GM21717 (cell line): Measurements from ENCODE around the gene NUP35.

ENCODE experiments used
- ATAC-seq: cut with Tn5 transposase; IDR thresholded peaks from one replicate; pipeline ENCODE4 v1.9.1; 2021; ENCODE audit warnings: mild to moderate bottlenecking, moderate library complexity; ENCODE audit not compliant: unreplicated experiment

Gene NUP35, protein sequence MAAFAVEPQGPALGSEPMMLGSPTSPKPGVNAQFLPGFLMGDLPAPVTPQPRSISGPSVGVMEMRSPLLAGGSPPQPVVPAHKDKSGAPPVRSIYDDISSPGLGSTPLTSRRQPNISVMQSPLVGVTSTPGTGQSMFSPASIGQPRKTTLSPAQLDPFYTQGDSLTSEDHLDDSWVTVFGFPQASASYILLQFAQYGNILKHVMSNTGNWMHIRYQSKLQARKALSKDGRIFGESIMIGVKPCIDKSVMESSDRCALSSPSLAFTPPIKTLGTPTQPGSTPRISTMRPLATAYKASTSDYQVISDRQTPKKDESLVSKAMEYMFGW

DNA sequence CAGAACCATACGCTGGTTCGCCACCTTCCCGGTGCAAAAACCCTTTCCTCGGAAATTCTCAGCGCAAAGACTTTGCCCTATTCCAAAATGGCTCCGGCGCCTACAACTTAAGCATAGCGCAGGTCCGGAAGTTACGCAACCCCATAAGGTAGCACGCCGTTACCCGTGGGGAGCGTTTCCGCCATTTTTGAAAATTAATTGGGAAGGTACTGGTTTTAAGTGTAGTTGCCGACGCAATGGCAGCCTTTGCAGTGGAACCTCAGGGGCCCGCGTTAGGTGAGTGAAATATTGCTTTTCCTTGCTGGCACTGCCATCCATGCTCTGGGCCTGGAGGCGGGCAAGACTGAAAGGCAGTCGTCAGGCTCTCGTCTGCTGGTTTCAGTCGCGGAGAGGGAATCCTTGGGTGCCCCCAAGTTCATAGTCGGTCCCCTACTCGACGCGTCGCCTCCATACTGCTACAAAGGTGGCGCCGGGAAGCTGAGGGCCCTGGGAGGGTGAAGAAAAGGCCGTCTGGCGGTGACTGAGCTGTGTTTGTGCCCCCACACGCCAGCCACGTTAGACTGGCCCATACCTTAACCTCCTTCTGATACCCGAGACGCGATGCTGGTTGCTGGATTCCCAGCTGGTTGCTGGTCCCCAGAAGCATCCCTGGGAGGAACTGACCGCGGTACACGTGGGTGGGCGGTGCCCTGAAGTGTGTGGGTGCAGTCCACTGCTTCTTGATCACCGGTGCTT is at the start of gene NUP35:
NUP35 (plus strand) TSS at position 222 of the 735 bp plus-strand sequence; CDS start at position 237, 15 bp downstream.
- ATAC-seq = peak; percentile 94

GRCh38 chr2:183078163-183078463 is 46.1 kb upstream of the NUP35 start:
- ATAC-seq = no peak

- ATAC-seq = peak; percentile 94
Measured at GRCh38 chr2:183078464-183079138, 45.6 kb upstream of the NUP35 start, which contains the start of gene DUSP19. TSS of gene DUSP19 (plus strand) at chr2:183078747. CDS start at chr2:183078934, 187 bp downstream.

DNA sequence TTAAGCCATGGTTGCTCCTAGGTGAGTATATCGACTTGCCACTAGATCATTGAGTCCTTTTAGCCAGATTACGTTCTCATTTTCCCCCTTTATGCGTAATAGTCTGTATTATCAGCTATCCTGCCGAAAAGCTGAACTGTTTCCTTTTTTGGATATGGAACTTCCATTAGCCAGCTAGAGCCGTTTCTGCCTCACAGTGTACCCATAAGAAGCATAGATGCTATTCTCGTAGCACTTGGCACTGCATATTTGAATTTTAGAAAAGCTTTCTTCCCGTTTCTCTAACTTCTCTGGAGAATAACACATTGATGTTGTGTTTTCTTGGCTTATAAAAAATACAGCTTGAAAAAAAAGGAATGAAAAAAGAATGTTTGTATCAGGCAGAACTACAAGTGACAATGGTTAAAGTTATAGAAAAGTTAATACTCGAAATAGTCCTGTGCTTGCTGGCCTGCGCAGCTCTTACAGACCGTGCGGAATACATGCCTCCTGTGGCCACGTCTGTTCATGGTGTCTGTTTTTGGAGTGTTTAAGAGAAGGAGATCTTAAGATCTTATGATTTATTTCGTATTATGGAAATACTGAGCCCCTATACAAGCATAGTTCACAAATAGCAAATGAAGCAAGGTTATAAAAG is 45.0 kb upstream of the NUP35 start:
- peak; percentile 14 for ATAC-seq

- no peak for ATAC-seq
Measured at GRCh38 chr2:183081911-183082310, 42.3 kb upstream of the NUP35 start.

GRCh38 chr2:183088061-183088460 is 36.2 kb upstream of the NUP35 start:
- no peak for ATAC-seq

GRCh38 chr2:183089192-183089851 is 34.9 kb upstream of the NUP35 start:
- peak; percentile 64 for ATAC-seq

- ATAC-seq = no peak
Measured at GRCh38 chr2:183091318-183091953, 32.8 kb upstream of the NUP35 start.

- ATAC-seq = no peak
Measured at GRCh38 chr2:183091954-183092345, 32.3 kb upstream of the NUP35 start.

DNA sequence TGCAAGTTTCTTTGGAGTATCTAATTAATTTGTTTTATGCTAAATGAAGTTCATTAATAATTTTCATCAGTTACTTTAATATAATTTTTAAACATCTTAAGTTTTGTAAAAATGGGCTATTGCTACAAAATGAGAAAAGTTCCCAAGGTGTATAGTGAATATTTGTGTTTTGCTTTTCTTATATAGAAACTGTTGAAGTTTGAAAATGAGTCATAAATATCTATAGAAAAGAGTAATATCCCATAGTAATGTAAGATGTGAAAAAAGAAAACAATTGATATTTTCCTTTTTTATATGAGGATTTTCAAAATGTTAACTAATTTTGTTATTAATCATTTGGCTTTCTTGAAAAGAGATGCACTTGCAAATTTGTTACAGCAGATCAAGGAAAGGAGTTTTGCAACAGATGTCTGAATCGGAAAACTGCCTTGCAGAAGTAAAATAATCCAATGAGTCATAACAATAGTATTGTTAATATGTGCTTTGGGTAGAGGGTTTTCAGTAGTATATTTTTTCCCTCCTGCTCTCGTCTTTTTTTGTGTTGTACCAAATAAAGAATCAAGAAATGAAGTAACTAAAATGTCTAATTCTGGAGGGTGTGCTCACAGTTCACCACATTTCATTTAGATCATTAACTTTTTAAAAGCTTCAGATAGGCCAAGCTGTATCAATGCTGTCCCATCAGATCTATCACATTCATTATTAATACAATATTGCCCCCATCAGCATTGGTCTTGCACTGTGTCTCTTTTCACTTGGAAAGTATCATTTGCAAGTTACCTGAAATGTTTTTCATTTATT is 30.2 kb upstream of the NUP35 start:
- peak; percentile 82 for ATAC-seq

GRCh38 chr2:183105402-183106134 is 18.7 kb upstream of the NUP35 start:
- ATAC-seq = no peak

DNA sequence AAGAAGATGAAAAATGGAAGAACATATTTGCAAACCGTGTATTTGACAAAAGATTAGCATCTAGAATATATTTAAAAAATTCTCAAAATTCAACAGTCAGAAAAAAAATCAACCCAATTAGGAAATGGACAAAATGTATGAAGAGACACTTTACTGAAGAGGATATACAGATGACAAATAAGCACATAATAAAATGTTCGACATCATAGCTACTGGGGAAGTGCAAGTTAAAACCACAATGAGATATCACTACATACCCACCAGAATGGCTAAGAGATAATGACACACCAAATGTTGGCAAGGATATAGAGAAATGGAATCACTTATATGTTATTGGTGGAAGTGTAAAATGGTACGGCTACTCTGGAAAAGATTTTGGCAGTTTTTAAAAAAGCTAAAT is 11.7 kb upstream of the NUP35 start:
- no peak for ATAC-seq

DNA sequence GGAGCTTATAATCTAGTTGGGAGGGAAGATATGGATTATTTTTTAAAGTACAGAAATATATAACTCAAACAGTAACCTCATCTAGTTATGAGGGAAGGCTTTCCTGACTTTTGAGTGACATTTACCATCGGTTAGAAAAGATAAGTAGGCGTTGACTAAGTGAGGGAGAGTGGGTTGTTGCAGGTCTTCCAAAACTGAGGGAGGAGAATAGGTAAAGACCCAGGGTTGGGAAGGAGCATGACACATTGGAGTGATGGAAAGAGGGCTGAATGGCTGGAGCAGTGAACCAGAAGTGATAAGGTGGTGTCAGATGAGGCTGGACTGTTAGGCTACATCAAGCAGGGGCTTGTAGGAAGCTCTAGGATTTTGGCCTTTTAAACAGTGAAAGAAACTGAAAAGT is 10.6 kb upstream of the NUP35 start:
- no peak for ATAC-seq

DNA sequence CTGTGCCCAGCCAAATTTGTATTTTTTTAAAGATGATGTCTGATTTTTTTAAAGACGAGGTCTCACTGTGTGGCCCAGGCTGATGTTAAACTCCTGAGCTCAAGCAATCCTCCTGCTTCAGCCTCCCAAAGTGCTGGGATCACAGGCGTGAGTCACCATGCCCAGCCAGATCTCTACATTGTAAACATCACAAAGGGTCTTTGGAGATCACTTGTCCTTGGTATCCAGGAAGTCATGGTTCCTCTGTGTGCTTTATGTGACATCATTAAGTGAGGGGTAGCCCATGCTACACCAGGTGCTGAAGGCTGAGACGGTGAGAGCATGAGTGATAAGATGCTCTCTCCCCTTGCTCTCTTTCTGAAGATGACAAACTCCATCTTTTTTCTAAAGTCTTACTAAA is 7.0 kb upstream of the NUP35 start:
- no peak for ATAC-seq

- ATAC-seq = no peak
Measured at GRCh38 chr2:183123117-183123958, 905 bp upstream of the NUP35 start.

GRCh38 chr2:183123959-183124221 is 353 bp upstream of the NUP35 start:
- peak; percentile 39 for ATAC-seq

DNA sequence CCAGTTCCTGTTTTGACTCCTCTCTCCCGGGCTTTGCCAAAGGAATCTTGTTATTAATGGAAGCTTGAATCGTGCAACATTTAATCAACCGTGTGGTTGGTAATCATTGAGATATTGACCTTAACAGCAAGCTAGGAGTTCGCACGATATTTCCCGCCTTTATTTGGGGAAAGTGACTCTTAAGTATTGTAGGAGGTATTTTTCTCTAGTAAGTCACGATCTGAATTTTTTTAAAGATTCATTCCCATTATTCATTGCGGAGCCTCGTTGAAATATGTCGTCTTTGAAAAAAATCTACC is 663 bp downstream of the NUP35 start:
- ATAC-seq = no peak

DNA sequence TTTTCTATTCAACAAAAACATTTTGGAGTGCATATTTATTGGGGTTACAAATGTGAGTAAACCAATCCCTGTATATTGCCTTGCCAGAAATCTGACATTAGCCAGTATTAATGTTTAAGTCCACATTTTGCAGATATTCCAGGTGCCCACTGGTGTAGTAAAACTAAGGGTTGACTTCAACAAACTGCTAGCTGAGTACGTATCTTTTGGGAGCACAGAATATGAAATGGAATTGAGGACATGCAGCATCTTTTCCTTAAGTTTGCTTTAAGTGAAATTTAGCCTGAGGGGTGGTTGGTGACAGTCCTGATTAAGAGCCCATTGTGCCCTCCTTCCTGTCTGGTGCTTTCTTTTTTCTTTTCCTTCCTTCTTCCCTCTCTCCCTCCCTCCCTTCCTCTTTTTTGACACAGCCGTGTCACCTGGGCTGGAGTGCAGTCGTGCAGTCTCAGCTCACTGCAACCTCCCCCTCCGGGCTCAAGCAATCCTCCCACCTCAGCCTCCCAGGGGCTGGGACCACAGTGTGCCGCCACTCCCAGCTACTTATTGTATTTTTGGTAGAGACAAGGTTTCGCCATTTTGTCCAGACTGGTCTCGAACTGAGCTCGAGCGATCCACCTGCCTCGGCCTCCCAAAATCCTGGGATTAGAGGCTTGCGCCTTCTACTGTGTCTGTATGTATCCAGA is 1.6 kb downstream of the NUP35 start:
- ATAC-seq = no peak
